Measurements from ENCODE around the gene TMC3.
A peak's percentile ranks its signal among the peaks of the same experiment; 100 is the strongest.

The TMC3 gene

GRCh38 chr15:81321667-81322066, 52.3 kb downstream of the TMC3 start:
- no peak for DNase-seq

GRCh38 chr15:81317642-81318017, 56.4 kb downstream of the TMC3 start:
- no peak for DNase-seq

DNA sequence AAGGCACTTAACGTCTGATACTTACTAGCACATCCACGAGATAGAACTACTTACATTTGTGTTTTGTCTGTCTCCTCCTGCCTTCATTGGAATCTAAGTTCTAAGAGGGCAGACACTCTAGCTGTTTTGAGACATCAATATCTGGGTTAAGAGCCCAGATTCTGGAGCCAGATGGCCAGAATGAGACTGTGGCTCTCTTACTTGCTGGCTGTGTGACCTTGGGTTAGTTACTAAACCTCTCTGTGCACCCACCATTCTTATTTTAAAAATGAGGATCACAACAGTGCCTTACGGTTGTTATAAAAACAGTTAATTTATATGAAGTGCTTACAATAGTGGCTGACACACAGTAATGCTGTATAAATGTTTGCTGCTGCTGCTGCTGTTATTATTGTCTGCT, 57.7 kb downstream of the TMC3 start:
- no peak for DNase-seq

DNA sequence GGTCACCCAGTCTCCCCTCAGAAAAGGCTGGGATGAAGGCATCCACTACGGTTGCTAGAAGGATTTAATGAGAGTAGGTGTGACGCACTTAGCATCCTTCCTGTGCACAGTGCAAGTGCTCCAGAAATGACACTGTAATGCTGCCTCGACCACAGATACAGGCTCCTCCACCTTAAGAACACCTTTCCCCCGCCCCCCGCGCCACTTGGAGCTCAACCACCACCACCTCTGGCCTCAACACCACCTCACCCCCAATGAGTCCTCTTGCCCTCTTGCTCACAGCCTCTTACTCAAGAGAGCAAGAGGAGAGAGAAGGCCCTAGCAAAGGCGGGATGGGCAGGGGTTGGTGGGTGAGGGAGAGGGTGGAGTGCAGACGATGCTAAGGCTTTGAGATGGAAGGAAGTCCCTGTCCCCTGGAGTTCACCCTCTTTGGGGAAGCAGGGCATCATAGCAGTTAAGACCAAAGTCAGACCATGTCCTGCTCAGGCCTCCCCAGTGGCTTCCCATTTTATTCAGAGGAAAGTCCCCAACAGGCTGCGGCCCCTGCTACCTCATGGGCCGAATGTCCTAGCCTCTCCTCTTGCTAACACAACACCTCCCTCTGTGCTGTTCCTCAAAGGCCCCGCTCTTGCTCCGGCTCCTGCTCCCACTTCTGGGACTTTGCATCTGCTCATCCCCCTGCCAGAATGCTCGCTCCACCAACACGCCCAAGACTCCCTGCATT, 58.4 kb downstream of the TMC3 start:
- DNase-seq, result no peak

GRCh38 chr15:81314378-81314777, 59.6 kb downstream of the TMC3 start:
- DNase-seq, result no peak

- DNase-seq, result no peak
These were observed 60.3 kb downstream of the TMC3 start for GRCh38 chr15:81313686-81314085.

- DNase-seq, result no peak
These were observed 61.0 kb downstream of the TMC3 start for GRCh38 chr15:81312790-81313543.

GRCh38 chr15:81311752-81312464, 62.1 kb downstream of the TMC3 start:
- DNase-seq, result no peak

- DNase-seq, result no peak
These were observed 63.5 kb downstream of the TMC3 start for GRCh38 chr15:81310480-81310879.

DNA sequence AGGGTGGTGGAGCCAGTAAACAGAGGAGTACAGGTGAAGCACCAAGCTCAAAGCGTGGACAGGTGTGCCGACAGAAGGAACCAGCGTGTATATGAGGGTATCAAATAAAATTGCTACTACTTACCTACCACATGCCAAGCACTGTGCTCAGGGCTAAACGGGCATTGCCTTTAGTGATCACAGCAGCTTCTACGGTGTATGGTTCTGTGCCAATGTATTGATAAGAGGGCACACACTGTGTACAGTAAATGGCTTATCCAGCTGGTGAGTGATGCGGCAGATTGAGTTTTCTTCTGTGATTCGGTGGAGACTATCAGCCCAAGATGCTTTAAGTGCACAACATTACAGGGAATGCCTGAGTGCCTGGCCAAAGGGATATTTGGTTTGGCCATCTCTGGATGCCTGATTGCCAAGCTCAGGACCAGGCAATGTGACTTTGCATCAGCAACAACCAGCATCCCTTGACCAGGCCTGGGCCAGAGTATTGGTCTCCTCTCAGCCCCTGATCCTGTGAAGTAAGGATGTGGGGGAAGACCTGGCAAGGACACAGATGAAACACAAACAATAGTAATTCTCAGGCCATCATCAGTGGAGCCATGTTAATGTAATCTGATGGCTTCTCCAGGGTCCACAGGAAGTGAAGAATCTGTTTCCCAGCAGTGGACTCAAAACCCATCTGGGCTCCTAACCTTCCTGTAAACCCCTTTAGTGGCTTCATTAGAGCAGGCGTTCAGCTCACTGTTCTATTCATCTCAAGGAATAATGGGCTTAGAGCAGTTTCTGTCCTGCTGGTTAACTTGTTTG, 64.2 kb downstream of the TMC3 start:
- no peak for DNase-seq

GRCh38 chr15:81308260-81308659, 65.8 kb downstream of the TMC3 start:
- DNase-seq, result no peak

GRCh38 chr15:81304226-81304625, 69.8 kb downstream of the TMC3 start:
- peak; percentile 28 for DNase-seq

DNA sequence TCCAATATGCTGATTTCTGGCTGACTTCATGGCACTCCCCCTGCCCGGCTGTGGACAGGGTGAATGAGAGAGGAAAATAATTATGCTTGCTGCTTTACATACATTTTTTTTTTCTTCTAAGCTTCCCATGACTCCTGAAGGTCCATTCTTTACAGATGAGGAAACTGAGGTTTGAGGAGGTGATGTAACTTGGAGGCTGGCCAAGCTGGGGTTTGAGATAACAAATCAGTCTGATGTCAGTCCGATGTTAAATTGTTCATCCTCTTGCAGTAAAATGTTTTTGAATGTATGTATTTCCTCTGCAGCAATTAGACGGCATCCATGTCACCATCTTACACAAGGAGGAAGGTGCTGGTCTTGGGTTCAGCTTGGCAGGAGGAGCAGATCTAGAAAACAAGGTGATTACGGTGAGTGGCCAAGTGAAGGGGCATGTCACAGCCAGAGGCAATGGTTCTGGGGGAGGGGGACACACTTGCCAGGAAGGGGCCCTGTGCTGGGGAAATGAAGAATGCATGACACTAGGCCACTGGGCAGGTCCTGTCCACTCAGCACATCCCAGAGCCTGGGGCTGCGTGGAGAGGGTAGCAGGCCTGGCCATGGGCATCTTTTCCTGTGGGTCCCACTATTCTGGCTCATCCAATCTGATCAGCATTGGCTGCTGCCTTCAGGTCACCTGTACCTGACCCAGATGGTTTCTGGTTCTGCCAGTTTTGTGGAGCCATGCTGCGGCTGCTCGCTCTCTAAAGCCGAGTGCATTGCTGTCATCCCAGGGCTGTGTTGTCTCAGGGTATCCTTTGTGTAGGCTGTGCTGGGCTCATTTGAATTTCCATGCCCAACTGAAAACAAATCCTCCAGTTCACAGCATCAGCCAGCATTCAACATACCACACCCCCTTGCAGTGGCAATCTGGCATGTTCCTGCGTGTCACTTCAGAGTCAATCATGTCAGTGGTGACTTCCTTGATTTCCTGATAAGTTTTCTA, 70.5 kb downstream of the TMC3 start:
- peak; percentile 27 for DNase-seq

DNA sequence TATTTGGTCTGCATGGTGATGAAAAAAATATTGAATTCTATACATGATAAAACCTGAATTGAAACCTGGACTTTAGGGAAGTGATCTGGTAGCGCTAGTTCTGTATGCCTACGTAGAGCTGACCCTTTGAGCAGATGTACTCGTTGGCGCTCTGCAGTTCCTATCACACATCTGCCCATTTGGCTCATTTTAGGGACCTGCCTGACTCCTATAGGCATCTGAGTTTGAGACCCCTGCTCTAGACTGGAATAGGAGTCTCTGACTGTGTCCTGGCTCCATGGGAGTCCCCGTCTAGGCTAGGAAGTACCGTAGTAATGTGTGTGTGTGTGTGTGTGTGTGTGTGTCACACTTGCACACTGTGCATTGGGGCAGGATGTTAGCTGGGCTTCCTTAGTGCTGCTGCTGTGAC, 71.3 kb downstream of the TMC3 start:
- DNase-seq, result no peak

- DNase-seq, result peak; percentile 82
These were observed 72.1 kb downstream of the TMC3 start for GRCh38 chr15:81301815-81302399.

DNA sequence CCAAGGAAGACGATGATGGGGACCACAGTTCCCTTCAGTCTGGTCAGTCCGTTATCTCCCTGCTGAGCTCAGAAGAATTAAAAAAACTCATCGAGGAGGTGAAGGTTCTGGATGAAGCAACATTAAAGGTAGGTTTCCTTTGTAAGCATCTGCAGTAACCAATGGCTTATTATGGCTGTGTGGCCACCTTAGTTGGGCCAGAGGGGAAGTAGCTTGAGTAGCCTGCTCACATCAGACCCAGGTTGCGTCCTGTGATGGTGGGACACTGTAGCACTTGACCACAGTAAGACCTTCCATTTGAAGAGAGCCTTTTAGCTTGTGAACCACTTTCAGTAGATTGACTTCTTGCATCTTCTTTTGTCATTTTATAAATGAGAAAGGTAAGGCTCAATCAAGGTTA, 72.6 kb downstream of the TMC3 start:
- no peak for DNase-seq

DNA sequence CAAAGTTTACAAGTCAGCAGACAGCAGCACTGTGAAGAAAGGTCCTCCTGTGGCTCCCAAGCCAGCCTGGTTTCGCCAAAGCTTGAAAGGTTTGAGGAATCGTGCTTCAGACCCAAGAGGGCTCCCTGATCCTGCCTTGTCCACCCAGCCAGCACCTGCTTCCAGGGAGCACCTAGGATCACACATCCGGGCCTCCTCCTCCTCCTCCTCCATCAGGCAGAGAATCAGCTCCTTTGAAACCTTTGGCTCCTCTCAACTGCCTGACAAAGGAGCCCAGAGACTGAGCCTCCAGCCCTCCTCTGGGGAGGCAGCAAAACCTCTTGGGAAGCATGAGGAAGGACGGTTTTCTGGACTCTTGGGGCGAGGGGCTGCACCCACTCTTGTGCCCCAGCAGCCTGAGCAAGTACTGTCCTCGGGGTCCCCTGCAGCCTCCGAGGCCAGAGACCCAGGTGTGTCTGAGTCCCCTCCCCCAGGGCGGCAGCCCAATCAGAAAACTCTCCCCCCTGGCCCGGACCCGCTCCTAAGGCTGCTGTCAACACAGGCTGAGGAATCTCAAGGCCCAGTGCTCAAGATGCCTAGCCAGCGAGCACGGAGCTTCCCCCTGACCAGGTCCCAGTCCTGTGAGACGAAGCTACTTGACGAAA, 74.3 kb downstream of the TMC3 start:
- no peak for DNase-seq

DNA sequence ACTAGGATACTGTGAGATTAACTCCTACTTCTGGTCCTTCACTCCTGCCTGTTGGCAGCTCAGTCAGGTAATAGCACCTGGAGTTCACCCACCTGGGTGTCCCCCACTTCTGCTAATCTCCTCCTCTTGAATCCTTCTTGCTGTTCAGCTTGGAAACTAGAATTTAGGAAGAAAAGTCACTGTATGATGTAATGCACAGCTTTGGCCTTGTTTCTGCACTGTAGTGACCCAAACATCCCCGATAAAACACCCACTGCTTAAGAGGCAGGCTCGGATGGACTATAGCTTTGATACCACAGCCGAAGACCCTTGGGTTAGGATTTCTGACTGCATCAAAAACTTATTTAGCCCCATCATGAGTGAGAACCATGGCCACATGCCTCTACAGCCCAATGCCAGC, 74.9 kb downstream of the TMC3 start:
- no peak for DNase-seq

GRCh38 chr15:81298611-81299010, 75.4 kb downstream of the TMC3 start:
- no peak for DNase-seq

DNA sequence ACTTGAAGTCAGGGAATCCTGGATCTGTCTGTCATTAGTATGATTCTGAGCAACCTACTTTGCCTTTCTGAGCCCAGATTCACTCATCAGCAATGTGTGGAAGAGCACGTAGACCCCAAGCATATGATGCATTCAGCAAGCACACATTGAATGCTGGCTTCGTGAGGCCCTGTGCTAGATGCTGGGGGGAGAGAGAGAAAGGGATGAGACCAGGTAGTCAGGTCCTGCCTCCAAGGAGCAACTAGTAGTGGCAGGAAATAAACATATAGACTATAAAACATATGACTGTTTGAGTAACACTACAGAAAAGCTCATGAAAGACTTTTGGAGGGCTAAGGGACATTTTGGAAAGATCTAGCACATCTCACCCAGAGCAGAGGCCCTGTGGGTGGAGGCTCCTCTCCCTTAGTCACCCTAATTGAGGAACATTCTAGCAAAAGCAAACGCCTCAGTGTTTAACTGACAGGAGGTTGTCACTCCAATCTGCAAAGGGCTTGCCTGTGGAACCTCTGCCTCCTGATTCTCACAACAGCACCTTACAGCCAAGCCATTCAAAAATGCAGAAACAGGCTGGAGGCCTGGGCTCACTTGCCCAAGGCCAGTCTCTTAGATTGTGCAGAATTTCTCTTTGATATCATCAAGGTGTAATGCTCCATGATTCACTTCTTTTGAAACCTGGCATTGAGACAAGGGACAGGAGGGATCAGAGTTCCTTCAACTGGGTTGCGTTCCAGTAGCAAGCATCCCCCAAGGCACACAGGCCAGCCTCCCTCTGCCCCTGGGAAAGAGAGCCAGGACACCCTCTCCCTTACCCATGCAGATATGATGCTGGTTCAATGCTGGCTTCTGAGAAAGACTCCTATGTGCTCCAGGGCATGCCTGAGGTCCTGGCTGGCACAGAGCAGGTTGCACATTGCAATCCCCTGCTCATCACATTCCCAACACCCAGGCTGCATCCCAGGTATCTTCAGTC, 76.1 kb downstream of the TMC3 start:
- DNase-seq, result peak; percentile 55

Measured in activated CD4-positive, alpha-beta T cell treated with anti-CD3 and anti-CD28 coated beads, Interleukin-2, Interleukin-6, amounts not matched to agents 100 ng/mL and 50 ng/mL, durations not matched to agents 16 hours and 8 hours (primary cell).